Measurements from ENCODE around the gene LPCAT3. TPM values are rescaled to one million over a fixed set of nuclear protein-coding genes. Genes with fewer than 3 reads are reported as not detected.

The LPCAT3 gene
- total RNA-seq, 1 donor from 2014 or later, result 54.7 TPM

- no peak for ATAC-seq
- DNase-seq (ENCODE audit: missing footprints), result peak; percentile 35
- intact Hi-C loops (cut with DNase I), result loop anchor here (5.0 kb wide), 2 partner anchors 95 to 145 kb away; partner anchors contain the start of gene C1R
These were observed 70.7 kb downstream of the LPCAT3 start for GRCh38 chr12:6947615-6948014.

DNA sequence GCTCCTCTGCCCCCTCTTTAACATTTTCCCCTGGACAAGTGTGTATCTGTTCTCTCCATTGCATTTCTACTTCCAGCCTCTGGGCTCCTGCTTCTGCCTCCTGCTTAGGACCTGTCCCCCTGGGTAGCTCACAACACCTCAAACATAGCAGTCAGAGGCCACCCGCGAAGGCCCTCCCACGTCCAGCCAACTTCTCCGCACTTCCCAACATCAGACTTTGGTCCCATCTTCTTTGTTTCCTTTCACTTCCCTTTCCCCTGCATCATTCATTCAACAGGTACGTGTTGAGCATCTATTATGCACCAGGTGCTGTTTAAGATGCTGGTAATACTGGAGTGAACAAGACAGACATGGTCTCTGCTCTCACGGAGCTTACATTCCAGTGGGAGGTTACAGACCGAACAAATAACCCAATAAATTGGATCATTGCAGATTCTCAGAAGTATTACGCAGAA lies 71.3 kb downstream of the LPCAT3 start:
- intact Hi-C loops (cut with DNase I), result loop anchor here (5.0 kb wide), 2 partner anchors 95 to 145 kb away; partner anchors contain the start of gene C1R
- DNase-seq (ENCODE audit: missing footprints) (peak; percentile 9), ATAC-seq (no peak)

DNA sequence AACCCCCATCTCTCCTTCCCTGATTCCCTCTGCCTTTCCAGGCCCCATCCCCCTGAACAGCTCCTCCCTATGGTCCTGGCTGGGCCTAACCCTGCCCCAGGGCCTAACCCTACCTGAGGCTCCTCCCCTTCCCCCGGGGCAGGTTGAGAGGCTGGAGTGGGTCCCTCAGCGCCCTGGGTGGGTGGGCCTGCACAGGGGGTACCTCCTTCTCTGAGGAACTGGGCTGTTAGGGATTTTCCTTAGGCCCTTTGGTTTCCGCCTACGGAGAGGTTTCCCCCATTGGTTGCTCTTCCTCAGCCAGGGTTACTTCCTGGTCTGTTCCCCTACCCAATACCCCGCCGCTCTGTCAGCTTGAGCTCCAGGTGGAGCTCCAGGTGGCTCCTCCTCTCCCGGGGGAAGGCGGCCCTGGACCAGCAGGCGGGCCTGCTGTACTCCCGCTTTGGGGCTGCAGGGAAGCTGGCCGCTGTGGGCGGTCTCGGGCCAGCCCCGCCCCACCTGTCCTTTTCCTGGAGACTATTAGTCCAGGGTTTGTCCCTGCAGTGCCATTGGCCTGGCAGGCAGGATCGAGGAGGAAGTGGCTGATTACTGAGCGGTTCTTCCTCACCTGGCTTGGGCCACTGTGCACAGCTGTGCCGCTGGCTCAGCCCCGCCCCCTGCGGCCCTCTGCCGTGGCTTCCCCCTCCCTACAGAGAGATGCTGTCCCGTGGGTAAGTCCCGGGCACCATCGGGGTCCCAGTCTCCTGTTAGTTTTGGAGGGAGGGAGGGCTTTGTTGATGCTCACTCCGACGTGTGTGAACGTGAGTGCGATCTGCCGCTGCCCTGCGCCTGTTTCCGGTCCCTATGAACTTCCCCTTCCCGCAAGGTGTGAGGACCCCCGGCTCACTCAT lies 72.0 kb downstream of the LPCAT3 start:
- ATAC-seq (no peak), DNase-seq (ENCODE audit: missing footprints) (peak; percentile 83)
- intact Hi-C loops (cut with DNase I), result loop anchor here (5.0 kb wide), 2 partner anchors 96 to 146 kb away; partner anchors contain the start of gene C1R

DNA sequence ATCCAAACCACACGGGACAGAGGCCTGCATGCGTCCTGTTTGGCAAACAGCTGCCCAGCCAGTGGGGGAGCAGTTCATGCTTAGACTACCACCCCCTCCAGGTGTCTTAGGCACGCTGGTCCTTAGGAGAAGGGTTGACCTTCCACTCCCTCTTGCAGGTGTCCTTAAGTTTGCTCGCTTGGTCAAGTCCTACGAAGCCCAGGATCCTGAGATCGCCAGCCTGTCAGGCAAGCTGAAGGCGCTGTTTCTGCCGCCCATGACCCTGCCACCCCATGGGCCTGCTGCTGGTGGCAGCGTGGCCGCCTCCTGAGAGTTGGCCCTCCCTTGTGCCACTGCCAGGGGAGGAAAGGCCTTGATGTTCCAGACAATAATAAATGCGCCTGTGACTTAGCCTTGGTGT lies 72.7 kb downstream of the LPCAT3 start:
- DNase-seq (ENCODE audit: missing footprints) (peak; percentile 55), ATAC-seq (no peak)
- intact Hi-C loops (cut with DNase I), result loop anchor here (2.0 to 5.0 kb wide), 3 partner anchors 97 to 163 kb away; partner anchors contain the start of genes C1R and C1RL

DNA sequence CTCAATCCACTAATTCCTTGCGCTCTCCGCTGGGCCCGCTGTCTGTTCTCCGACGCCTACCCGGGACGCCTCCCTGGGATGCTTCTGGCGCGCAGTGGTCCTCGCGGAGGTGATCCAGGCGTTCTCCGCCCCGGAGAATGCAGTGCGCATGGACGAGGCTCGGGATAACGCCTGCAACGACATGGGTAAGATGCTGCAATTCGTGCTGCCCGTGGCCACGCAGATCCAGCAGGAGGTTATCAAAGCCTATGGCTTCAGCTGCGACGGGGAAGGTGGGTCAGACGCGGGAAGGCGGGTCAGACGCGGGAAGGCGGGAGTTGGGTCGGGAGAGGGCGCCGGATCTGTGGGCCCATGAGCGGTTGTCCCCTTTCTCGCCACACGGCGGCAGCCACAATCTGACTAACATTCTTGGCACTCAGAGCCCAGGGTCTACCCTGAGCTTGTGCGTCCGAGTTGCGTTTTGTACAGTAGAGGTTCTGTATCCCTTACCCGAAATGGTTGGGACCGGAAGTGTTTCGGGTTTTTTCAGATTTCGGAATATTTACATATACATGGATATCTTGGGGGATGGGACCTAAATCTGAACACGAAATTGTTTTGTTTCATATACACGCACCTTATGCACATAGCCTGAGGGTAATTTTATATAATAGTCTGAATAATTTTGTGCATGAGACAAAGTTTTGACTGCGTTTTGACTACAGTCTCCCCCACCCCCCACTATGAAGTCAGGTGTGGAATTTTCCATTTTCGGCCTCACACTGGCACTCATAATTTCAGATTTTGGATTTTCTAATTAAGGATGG lies 73.7 kb downstream of the LPCAT3 start:
- intact Hi-C loops (cut with DNase I), result loop anchor here (1.0 to 5.0 kb wide), 5 partner anchors 21 to 164 kb away; partner anchors contain the start of genes C1R, C1RL and SPSB2
- DNase-seq (ENCODE audit: missing footprints) (peak; percentile 96), ATAC-seq (peak; percentile 77)

- intact Hi-C loops (cut with DNase I), result loop anchor here (1.0 to 5.0 kb wide), 4 partner anchors 17 to 165 kb away; partner anchors contain the start of genes ATN1, C1RL and SPSB2
- DNase-seq (ENCODE audit: missing footprints) (peak; percentile 81), ATAC-seq (peak; percentile 71)
These were observed 74.4 kb downstream of the LPCAT3 start, which contains the start of the genes C12orf57 and RNU7-1 for GRCh38 chr12:6943722-6944380. C12orf57 (plus strand) TSS chr12:6944022; CDS start chr12:6944122, 100 bp downstream. RNU7-1 (plus strand) TSS chr12:6943816.

GRCh38 chr12:6943389-6943721 lies 74.9 kb downstream of the LPCAT3 start:
- ATAC-seq (peak; percentile 66), DNase-seq (ENCODE audit: missing footprints) (peak; percentile 84)
- intact Hi-C loops (cut with DNase I), result loop anchor here (2.0 to 5.0 kb wide), 2 partner anchors 17 to 71 kb away; partner anchors contain the start of genes ATN1 and SPSB2

- no peak for DNase-seq (ENCODE audit: missing footprints)
- intact Hi-C loops (cut with DNase I), result loop anchor here (2.0 to 5.0 kb wide), 2 partner anchors 15 to 70 kb away; partner anchors contain the start of genes ATN1 and SPSB2
These were observed 76.0 kb downstream of the LPCAT3 start for GRCh38 chr12:6942331-6942665.

DNA sequence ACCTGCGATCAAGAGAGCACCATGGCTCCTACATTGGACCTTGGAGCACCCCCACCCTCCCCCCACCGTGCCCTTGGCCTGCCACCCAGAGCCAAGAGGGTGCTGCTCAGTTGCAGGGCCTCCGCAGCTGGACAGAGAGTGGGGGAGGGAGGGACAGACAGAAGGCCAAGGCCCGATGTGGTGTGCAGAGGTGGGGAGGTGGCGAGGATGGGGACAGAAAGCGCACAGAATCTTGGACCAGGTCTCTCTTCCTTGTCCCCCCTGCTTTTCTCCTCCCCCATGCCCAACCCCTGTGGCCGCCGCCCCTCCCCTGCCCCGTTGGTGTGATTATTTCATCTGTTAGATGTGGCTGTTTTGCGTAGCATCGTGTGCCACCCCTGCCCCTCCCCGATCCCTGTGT lies 76.5 kb downstream of the LPCAT3 start:
- no peak for DNase-seq (ENCODE audit: missing footprints)
- intact Hi-C loops (cut with DNase I), result loop anchor here (2.0 to 5.0 kb wide), 2 partner anchors 15 to 69 kb away; partner anchors contain the start of genes ATN1 and SPSB2
- no peak for ATAC-seq

More at GRCh38 chr12:6942331-6942665, 76.0 kb downstream of the LPCAT3 start:
- ATAC-seq, result no peak

DNA sequence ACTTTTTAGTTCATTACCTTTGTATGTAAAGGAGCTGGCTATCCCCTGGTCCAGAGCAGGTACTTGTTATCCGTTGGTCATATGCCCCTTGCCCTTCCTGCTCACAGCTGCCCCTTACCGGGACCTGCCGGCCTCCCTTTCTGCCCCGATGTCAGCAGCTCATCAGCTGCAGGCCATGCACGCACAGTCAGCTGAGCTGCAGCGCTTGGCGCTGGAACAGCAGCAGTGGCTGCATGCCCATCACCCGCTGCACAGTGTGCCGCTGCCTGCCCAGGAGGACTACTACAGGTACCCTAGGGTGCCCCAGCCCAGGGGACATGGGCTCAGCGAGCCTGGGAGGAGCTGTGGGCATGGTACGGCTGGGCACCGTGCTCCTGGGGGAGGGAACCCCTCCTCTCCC lies 77.0 kb downstream of the LPCAT3 start:
- intact Hi-C loops (cut with DNase I), result loop anchor here (5.0 kb wide), 1 partner anchor 69 kb away; the partner anchor contains the start of gene SPSB2
- ATAC-seq (no peak), DNase-seq (ENCODE audit: missing footprints) (no peak)

GRCh38 chr12:6939191-6939540 lies 79.1 kb downstream of the LPCAT3 start:
- ATAC-seq (no peak), DNase-seq (ENCODE audit: missing footprints) (no peak)
- intact Hi-C loops (cut with DNase I), result no loop called here

- peak; percentile 66 for DNase-seq (ENCODE audit: missing footprints)
- intact Hi-C loops (cut with DNase I), result no loop called here
- ATAC-seq, result no peak
These were observed 79.7 kb downstream of the LPCAT3 start for GRCh38 chr12:6938353-6939190.

- peak; percentile 88 for ATAC-seq
- DNase-seq (ENCODE audit: missing footprints), result peak; percentile 98
- intact Hi-C loops (cut with DNase I), result no loop called here
These were observed 80.6 kb downstream of the LPCAT3 start for GRCh38 chr12:6937481-6938352.

- DNase-seq (ENCODE audit: missing footprints), result no peak
- intact Hi-C loops (cut with DNase I), result no loop called here
- ATAC-seq, result peak; percentile 6
These were observed 81.4 kb downstream of the LPCAT3 start for GRCh38 chr12:6936636-6937480.

DNA sequence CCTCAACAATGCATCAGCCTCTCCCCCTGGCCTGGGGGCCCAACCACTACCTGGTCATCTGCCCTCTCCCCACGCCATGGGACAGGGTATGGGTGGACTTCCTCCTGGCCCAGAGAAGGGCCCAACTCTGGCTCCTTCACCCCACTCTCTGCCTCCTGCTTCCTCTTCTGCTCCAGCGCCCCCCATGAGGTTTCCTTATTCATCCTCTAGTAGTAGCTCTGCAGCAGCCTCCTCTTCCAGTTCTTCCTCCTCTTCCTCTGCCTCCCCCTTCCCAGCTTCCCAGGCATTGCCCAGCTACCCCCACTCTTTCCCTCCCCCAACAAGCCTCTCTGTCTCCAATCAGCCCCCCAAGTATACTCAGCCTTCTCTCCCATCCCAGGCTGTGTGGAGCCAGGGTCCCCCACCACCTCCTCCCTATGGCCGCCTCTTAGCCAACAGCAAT lies 82.1 kb downstream of the LPCAT3 start:
- intact Hi-C loops (cut with DNase I), result no loop called here
- ATAC-seq (no peak), DNase-seq (ENCODE audit: missing footprints) (no peak)

All from Right ventricle myocardium inferior (tissue), 1 donor.